Measurements from ENCODE around the gene JAG1.

JAG1 gene

DNA sequence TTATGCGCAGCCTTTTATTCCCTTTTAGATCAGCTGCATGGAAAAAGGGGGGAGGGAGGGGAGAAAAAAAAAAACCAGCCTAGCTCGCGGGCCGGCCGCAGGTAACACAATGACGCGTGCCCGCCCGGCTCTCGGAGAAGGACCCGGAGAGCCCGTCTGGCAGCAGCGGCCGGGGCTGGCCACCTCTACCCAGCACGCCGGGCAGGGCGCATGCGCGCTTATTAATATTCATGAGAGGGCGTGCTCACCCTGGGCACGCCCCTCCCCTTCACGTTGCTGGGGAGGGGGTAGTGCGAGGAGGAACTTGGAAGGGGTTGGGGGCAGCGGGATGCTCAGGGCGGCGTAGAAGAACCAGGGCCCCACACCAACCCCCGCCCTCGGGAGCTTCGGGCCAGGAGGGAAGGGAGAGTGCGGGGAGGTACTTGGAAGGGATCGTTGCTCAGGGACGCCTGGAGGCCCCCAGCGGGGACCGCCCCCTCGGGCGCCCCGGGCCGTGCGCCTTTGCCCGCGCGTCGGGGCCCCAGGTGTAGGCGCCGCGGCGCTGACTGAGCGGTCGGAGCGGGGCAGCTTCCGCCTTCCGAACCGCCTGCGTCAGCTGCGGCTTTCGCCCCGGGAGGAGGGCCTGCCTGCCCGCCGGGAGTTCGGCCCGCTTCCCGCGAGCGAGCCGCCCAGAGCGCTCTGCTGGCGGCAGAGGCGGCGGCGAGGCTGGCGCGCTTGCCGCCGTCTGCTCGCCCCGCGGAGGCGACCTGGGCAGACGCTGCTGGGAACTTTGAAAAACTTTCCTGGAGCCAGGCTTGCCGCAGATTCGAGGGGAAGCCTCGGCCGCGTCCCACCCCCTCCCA is at the start of gene JAG1:
Gene JAG1 (minus strand): TSS at position 158 of the 842 bp plus-strand sequence. CDS start 469 bp downstream, outside the sequence.
- DNase-seq (ENCODE audit: low read depth, low spot score), result no peak

DNA sequence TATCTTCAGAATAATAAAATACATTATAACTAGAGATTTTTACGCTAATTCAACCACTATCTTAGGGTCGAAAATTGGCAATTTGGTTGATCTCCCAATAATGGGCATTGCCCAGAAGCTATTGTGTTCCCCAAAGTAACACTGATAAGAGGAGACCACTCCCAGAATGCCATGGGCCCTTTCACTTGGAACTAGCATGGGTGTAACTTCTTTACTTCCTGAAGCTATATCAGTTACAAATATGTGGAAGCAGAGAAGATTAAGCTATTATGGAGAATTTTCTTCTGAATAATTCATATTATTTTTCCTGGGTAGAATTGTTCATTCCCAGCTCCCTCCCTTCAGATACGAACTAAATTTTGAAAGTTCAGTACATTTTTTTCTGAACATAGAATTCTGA is 48.2 kb upstream of the JAG1 start:
- DNase-seq (ENCODE audit: low read depth, low spot score), result no peak

DNA sequence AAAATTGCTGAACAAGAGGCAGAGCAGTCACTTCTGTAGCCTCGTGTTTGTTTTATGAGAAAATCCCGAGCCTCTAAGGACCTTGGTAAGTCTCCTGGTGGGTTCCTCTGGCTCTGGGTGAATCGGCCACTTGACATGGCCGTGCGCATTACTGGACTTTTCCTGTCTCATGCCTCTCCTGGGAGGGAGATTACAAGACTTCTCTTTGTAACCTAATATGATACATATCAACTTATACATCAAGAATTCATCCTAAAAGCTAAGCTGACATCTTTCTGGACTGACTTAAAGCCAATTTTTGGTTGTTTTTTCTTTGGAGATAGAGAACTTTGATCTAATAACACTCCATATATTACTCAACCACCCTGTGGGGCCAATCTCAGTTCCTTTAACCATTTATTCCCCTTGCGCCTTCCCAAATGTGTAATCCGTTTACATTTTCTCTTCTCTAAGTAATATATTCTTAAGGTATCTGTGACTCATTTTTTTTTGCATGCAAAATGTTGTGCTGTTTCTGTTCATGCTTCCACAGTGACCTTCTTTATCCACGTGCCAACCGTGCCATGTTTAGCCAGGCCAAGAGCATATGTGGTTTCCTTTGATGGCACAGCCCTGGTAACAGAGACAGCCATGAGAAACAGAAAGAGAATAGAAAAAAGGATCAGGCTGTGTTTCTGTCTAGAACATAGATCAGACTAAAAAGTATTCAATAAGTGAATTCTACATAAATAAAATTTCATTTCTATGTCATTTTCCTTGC is 47.5 kb upstream of the JAG1 start:
- no peak for DNase-seq (ENCODE audit: low read depth, low spot score)

DNA sequence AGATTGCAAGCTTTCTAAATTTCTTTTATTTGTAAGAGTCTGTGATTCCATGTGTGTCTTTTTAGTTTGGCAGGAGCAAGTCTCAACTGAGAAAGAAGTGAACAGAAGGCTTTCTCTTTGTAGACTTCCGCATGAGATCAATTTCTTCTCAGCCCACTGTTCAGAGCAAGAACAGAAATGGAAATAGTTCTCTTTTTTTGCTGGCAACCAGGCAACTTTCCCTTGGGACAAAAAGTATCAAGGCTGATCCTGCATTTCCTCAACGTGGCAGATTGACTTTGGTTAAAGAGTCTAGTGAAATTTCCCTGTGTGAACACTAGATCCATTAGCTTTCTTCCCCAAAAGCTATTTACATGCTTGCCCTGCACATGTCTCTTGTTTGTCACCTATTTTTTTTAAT is 46.8 kb upstream of the JAG1 start:
- no peak for DNase-seq (ENCODE audit: low read depth, low spot score)

DNA sequence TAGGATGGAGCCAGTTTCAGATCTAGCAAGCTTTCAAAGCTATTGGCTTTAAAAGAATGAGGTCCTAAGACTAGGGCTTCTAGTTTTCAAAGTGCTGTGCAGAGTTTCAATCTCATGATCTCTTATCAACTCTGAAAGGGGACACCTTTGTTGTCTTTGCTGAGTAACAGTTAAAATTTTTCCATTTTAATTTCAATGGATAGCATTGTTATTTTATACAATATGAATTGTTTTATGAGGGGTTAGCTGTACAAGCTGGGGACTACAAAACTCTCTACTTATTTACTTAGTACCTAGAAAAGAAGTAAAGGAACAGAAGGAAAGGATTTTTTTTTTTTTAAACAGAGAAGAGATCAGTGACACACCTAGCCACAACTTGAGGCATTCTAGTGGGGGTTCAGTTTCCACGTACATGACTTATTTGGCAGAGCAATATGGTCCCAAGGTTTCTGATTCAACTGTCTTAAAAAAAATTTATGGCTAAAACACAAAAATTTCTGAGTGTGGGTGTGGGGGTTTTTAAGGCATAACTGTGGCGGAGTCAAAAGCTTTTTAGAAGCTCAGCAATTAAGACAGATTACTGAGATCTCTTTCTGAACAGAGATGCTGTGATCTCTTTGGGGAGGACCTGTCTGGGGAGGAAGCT is 46.1 kb upstream of the JAG1 start:
- no peak for DNase-seq (ENCODE audit: low read depth, low spot score)

DNA sequence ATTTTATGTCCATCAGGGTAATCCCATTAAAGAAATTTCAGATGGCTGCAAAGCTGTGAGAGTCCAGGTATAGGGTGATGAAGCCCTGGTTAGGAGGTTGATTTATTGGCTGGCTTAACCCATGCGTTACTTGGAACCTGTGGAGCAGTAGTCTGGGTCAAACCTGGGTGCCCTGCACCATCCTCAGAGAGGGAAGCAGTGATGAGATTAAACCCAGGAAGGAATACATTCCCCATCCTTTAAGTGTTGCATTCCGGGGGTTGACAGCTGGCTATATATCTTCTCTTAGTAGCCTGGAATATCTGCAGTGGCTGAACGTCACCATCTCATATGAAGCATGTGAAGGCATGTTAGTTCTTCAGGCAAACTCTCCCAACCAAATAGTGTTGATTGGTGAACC is 44.9 kb upstream of the JAG1 start:
- DNase-seq (ENCODE audit: low read depth, low spot score), result no peak

DNA sequence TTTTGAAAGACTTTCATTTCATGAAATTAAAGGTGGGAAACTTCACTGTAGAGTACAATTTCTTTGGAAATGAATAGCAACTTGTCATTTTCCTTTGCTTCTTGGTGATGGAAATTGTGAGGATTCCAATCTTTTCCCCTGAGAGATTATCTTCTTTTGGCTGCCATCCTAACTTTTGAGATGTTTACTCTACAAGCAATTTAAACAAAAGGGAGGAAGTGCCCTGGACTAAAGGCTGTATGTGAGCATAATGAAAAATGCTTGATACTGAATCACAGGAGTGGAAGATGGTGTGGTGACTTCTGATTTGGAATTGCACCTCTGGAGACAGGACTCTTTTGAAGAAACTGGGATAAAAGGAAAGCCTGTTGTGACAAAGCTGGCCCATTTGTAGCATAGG is 43.1 kb upstream of the JAG1 start:
- no peak for DNase-seq (ENCODE audit: low read depth, low spot score)

DNA sequence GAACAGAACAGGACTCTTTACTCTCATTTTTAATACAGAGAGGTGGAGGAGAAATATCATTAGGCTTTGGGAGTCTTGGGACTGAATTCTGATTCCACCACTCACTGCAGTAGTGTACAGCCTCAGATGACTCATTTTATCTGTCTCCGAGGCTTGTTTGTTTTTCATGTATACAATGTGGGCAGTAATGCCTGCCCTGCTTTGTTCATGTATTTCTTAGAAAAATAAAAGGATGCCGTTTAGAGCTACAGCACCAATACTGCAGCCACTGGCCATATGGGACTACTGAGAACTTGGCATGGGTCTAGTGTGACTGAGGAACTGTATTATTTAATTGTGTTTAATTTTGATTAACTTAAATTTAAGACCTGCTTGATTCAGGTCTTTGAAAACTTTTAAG is 41.2 kb upstream of the JAG1 start:
- DNase-seq (ENCODE audit: low read depth, low spot score), result no peak

DNA sequence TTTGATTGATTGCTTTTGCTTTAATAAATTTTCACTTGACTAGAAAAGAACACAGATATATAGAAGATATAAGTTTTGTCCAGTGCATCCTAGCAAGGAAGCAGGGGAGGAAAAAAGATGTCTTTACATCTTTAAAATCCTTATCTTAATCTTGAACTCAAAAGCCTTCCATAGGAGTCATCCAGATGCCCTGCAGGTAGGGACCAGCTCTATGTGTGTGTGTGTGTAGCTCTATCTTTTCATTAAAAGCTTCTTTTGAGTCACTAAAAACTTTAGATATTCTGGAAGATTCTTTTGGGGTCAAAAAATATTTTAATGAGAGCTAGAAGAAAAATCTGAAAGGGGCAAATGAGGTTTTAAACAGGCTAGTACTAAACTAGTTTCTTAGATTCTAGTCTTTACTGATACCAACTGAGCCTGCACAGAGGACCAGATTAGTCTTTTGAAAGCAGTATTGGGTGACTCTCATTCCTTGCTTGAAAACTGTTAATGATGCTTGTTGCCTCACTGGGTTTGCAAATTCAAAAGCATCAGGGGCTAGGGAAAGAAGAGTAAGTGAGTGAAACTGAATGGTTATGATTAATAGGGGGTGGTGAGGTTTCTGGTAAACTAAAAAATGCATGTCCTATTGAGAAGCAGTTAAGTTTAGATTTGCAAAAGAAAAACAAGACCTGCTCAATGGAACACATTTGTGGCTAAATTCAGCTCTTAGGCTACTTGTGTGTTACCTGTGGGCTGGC is 40.6 kb upstream of the JAG1 start:
- no peak for DNase-seq (ENCODE audit: low read depth, low spot score)

DNA sequence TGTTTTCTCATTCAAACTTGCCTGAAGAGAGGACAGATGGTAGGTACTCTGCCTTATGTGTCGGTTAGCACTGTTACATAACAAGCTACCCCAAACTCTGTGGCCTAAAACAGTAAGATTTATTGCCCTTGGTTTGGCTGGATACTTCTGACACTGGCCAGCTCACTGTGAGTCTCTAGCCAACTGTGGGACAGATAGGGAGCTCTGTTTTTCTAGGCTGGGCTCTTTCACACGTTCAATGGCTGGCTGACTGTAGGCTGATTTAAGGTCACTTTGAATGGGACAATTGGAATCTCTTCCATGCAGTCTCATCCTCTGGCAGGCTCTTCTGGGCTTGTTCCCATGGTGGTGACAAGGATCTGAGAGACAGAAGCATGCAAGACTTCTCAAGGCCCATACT is 39.4 kb upstream of the JAG1 start:
- no peak for DNase-seq (ENCODE audit: low read depth, low spot score)

DNA sequence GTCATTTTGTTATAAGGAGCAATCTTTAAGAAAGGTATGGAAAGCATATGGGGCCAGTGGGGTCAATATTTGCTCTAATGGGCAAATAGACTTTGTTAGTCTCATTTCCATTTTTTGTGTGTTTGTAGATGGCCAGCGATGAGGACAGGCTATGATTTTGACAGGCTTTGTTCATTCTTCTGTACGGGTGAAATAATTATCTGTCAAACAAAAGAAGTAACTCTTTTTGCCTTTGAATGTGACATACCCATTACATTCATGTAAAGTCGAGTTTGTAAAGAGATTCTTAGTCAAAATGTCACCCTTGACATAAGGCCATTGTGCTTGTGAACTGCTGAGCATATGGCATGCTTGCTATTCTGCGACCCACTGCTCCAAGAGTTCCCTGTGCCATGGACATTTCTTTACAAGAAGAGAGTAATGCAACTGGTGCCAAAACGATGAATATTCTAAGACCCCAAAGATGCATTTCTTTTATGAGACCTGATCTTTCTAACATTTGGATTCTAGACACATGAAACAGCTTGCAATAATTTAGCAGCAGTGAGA is 38.2 kb upstream of the JAG1 start:
- DNase-seq (ENCODE audit: low read depth, low spot score), result no peak

DNA sequence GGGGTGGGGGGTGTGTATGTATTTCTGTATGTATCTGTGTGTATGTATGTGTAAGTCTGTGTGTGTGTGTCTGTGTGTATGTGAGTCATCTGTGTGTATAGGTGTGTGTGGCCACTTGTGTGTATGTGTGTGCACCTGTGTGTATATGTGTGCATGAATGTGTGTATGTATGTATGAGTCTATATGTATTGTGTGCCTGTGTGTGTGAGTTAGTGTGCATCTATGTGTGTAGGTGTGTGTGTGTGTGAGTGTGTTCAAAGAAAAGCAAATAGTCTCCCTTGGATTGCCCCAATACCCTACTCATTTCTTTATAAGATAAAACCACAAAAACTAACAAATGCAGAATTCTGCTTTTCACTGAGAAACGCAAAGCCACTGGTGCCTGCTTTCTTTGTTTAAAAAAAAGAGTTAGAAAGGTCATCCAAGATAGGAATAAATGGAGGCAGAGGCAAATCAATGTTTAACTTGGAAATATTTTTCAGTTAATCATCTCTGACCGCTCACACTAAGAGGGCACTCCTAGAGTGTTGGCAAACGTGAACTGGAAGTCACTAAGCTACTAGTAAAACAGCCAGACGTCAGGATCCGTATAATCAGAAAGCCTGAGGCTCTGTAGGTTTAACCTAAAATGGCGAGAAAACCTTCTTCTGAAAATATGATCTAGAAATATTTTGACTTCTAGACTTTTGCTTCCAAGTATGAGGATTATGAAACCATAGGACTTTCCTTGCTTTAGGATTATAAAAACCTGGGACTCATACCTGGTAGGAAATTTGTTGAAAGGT is 37.4 kb upstream of the JAG1 start:
- DNase-seq (ENCODE audit: low read depth, low spot score), result no peak

DNA sequence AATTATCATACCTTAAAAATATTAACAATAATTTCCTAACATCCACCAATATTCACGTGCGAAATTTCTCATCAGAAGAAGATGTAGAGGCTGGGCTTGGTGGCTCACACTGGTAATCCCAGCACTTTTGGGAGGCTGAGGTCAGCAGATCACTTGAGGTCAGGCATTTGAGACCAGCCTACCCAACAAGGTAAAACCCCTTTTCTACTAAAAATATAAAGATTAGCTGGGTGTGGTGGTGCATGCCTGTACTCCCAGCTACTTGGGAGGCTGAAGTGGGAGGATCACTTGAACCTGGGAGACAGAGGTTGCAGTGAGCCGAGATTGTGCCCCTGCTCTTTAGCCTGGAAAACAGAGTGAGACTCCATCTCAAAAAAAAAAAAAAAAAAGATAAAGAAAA is 36.1 kb upstream of the JAG1 start:
- DNase-seq (ENCODE audit: low read depth, low spot score), result no peak

DNA sequence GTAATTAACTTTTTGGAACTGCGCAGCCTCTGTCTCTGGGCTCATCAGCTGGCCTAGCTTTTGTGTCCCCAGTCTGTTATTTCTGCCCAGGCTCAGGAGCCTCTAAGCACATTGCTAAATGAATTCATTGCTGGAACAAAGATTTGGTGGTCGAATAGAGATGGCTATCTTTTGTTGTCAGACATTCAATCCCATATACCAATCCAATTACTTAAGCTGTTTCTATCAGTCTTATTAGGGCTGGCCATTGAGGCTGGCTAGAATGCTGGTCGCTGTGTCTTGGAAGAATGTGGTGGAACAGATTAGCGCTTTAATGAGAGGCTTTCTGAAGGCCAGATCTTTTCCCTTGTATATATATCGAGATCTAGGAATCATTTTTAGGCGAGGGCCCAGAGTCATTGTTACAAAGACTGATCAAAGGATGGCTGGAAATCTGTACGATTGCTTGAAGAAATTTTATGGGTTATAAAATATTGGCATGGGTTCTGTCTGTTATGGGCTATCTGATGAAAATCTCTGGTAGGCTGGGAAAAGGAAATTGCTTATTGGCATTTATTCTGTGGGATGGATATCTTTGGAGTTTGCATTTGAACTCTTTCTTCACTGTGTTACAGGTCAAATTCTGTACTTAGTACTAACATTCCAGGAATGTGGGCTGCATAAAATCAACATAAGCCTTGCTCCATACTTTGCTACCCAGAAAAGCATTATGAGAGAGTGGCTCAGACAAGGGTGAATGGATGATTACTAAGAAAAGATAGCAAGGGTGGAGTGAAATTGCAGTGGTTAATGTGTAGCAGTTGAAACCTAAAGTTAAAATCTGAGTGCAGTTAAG is 34.8 kb upstream of the JAG1 start:
- DNase-seq (ENCODE audit: low read depth, low spot score), result no peak

DNA sequence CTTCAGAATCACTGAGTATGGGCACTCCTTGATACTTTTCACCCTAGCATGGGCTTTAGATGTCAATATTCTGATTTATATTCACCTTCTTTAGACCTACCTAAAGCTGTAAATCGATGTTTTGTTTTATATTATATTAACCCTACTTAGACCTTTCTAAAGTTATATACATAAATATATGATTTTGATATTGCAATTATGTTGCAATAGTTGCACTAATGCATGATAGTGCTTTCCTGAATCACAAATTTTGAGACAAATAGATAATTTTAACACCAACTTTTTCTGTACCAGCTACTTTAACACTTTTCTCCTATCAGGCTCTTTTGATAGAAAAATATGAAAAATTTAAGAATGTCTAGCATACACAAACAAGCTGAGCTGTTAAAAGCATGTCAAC is 34.0 kb upstream of the JAG1 start:
- DNase-seq (ENCODE audit: low read depth, low spot score), result no peak

DNA sequence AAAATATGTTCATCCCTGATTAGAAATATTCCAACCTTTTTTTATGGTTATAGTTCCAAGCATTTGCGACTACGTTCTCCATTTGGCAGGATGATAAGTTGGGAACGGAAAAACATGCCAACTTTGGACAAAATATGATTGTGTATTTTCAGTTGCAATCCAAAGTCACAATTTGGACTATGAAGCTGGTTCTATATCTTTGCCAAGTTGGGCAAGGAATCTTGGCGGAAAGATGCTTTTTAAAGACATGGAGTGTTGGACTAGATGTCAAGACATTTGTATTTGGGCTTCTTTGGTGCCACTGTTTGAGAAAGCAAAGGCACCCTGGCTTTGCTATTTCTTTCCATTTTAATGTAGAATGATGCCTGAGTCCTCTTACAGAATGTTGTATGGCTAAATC is 33.3 kb upstream of the JAG1 start:
- no peak for DNase-seq (ENCODE audit: low read depth, low spot score)

DNA sequence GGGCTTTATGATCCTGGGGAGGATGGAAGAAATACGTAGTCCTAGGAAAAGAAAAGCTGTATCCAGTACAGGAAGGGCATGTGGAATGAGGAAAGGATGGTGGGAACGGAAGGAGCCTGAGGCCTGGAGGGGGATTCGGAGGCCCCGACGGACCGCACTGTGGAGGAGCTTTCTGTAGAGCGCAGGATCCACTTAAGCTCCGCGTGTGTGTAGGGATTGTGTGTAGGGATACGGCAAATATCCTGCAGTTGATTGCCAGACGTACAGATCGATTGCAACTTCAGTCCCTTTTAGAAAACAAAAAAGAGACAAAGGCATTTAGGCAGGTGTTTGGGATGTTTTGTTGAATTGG is 32.6 kb upstream of the JAG1 start:
- no peak for DNase-seq (ENCODE audit: low read depth, low spot score)

DNA sequence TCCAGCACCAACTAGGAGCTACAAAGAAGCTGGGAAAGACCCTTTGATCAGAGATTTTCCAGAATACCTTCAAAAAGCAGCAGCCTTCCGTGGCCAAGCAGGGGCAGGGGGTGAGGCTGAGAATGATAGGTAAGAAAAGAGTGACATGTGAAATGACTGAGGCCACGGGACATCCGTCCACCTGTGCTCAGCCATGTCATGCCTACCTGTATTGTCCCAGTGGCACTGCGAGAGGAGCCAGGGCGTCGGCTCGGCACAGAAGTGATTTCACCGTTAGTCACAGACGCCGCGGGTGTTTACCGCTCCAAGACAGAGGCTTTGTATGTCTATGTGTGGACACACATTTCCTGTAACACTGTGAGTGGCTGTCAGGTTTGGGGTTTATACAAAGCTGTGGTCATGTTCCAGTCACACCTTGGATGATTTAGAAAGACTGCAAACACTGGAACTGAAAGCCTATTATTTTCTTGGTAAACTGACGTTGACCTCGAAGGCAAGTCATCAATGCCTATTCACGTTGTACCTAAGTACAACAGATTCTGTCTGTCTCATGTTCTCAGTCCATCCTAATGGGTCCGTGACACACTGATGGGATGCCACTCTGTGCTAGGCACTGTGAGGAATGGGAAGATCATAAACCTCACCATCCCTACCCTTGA is 32.1 kb upstream of the JAG1 start:
- no peak for DNase-seq (ENCODE audit: low read depth, low spot score)

DNA sequence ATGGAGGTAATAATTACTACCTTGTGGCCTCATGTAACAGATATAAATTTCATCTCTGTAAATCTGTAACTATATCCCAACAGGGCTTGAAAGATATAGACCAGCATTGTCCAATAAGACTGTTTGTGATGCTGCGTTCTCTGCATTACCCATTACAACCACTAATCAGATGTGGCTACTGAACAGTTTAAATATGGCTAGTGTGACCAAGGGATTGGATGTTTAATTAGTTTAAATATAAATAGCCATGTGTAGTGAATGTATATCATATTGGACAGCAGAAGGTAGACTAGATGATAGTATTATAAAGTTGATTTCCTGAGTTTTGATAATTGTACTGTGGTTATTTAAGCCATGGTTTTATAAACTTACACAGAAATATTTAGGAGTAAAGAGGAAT is 27.8 kb upstream of the JAG1 start:
- no peak for DNase-seq (ENCODE audit: low read depth, low spot score)

DNA sequence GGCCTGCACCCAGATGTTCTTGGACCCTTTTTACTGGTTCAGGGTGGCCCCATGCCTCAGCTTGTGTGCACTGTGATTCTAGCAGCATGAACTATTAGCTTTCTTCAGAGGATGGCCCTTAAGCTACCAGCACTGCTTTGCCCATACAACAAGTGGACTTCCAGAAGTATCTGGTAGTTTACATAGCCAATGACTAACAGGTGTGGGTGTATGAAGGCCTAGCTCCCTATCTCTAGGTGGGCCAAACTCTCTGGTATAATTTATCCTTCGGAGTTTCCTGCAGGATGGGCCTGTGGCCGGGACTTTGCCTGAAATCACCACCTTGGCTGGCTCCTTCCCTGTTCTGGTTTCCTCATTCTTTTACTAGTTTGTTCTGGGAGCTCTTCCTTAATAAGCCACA is 26.1 kb upstream of the JAG1 start:
- no peak for DNase-seq (ENCODE audit: low read depth, low spot score)
